GM19455 (cell line): ENCODE results near the gene PIN4.
"Not testable (repeated sequence)": the region's sequence is repeated elsewhere in the genome, so short reads cannot be mapped to it uniquely, and the experiment has no call there.

Source experiments
- ATAC-seq: cut with Tn5 transposase; IDR thresholded peaks from one replicate; pipeline ENCODE4 v1.9.1; 2021; ENCODE audit not compliant: unreplicated experiment

Gene PIN4

GRCh38 chrX:72201836-72202536 is 20.4 kb downstream of the PIN4 start:
- no peak for ATAC-seq

- no peak for ATAC-seq
Observed at GRCh38 chrX:72202792-72203401, 21.3 kb downstream of the PIN4 start.

GRCh38 chrX:72203421-72203820 is 21.9 kb downstream of the PIN4 start:
- ATAC-seq: no peak

GRCh38 chrX:72205706-72206105 is 24.1 kb downstream of the PIN4 start:
- no peak for ATAC-seq

GRCh38 chrX:72207366-72207765 is 25.8 kb downstream of the PIN4 start:
- ATAC-seq: no peak

- ATAC-seq: no peak
Observed at GRCh38 chrX:72208126-72208800, 26.7 kb downstream of the PIN4 start.

GRCh38 chrX:72216973-72217372 is 35.4 kb downstream of the PIN4 start:
- no peak for ATAC-seq

GRCh38 chrX:72220375-72220774 is 38.8 kb downstream of the PIN4 start:
- not testable (repeated sequence) for ATAC-seq

GRCh38 chrX:72230290-72230689 is 48.7 kb downstream of the PIN4 start:
- ATAC-seq: no peak

- no peak for ATAC-seq
Observed at GRCh38 chrX:72236841-72237240, 55.3 kb downstream of the PIN4 start.

- no peak for ATAC-seq
Observed at GRCh38 chrX:72238183-72238582, 56.6 kb downstream of the PIN4 start.

- ATAC-seq: peak; percentile 98
Observed at GRCh38 chrX:72238721-72239475, 57.3 kb downstream of the PIN4 start, which contains the start of gene ERCC6L. Gene ERCC6L (minus strand): TSS chrX:72239027. CDS start chrX:72238911, 116 bp downstream.

- no peak for ATAC-seq
Observed at GRCh38 chrX:72240976-72241375, 59.4 kb downstream of the PIN4 start.

GRCh38 chrX:72243472-72243871 is 61.9 kb downstream of the PIN4 start:
- ATAC-seq: no peak

GRCh38 chrX:72245461-72246089 is 64.0 kb downstream of the PIN4 start:
- ATAC-seq: no peak

GRCh38 chrX:72247206-72247942 is 65.8 kb downstream of the PIN4 start:
- ATAC-seq: no peak
